Stimulated activated CD4-positive, alpha-beta T cell treated with anti-CD3 and anti-CD28 coated beads, TNF-alpha, amount 100 ng/mL, for 1 hour (primary cell): ENCODE measurements around the gene ULBP3.
A peak's percentile ranks its signal among the peaks of the same experiment; 100 is the strongest.
"Not testable (repeated sequence)": the region's sequence is repeated elsewhere in the genome, so short reads cannot be mapped to it uniquely, and the experiment has no call there.

Experiments used
- DNase-seq, 3 donors: peaks; one replicate each; pipeline ENCODE4 v3.0.0-alpha.2; 2020; ENCODE audit warnings: low read depth in 3 of 3, low spot score in 1 of 3

ULBP3 gene

DNA sequence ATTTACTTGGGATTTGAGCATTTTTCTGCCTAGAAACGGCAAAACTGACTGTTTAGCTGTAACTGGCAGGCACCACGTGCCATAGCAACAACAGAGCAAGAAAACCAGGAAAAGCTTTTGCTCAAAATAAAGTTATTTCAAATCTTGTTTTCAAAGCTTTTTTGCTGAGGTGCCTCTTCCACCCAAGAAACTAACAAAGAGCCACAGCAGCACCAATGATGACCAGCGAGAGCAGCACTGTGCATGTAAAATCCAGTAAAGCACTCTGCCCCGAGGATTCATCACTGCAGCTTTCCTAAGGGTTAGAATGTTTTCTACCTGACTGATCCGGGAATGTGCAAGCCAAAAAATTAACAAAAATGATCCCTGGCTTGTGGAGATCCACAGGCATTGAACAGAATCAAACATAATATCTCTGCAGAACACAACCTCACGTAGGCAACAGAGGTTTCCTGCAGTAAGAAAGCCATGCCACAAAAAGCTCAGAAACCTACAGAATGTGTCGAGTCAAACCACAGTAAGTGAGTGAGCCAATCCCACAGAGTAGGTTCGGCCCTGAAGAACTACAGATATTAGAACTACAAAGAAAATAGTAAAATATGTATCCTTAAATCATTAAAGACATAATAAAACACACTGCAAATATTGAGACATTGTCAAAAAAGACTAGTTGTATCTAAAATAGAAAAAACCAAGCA lies 7.4 kb upstream of the ULBP3 start:
- DNase-seq: no peak

DNA sequence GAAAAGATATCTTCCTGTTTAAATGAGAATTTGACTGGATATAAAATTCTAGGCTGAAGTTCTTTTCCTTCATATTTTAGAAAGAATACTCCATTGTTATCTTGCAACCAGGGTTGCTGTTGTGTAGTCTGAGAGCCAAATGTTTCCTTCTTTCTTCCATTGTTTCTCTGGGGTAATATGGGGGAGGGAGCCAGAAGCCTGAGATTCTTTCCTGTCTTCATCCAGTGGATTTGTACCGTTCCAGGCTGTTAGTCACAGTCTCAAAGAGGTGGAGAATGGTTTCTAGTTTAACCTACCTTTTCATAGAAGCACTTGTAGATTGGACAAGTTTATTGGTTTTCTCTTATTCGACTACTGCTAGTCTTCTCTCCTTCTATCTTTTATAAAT lies 6.1 kb upstream of the ULBP3 start:
- DNase-seq: no peak

DNA sequence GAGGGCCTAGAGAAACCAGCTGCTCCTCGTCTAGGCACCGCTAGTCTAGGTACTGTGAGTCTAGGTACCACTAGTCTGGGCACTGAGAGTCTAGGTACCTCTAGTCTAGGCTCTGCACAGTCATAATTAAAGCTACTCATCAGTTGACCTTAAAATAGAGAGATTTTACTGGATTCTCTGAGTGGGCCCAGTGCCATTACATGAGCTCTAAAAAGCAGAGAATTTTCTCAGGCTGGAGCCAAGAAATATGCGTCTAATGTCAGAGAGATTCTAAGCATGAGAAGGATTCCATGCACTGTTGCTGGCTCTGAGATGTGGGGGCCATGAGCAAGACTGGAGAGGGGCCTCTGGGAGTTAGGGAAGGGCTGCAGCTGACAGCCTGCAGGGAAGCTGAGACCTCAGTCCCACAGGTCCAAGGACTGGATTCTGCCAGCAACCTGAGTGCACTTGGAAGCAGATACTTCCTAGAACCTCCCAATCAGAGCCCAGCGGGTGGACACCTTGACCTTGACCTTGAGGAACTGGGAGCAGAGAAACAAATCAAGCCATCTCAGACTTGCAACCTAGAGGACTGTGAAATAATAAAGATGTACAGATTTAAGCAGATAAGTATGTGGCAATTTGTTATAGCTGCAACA lies 5.6 kb upstream of the ULBP3 start:
- not testable (repeated sequence) for DNase-seq

DNA sequence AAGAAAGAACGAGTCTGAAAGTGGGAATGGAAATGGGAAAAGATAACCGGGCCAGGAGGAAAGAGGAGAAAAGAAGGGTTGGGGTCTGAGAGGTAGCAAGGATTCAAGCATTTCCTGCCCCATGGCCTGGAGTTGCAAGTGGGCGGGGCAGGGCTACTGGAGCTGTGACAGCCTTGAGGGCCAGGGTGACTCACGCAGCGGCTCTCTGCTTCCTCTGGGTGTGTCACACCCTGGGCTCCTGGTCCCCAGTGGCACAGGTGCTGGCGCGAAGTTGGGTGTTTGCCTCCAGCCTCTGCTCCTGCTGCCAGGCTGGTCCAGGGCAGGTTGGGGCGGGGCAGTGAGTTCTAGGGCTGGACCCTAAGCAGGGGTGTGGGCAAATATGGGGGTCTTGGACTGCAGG lies 3.3 kb upstream of the ULBP3 start:
- DNase-seq: peak in 1 of 3 donors; percentile 21

DNA sequence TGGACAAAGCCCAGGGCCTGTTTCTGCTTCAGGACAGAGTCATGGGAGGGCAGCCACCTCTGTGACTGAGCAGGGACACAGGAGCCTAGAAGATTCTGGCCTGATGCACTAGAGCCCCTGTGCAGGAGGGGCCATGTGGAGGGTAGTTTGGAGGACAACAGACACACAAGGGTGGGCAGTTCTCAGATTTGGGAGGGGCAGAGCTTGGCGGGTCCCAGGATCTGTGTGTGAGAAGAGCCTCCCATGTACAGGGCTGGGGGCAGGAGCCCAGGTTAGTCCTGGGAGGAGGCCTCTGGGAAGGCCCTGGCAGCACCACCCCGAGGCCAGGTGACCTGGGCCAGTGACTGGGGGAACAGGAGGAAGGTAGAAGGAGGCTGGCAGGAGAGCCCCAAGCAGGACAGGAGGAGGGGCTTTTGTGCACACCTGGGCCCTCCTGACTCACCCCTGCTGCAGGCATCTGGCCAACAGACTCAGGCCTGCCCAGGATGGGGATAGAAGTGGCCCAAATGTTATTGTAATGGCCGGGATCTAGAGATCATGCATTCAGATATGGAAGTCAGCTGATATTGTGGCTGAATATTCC lies 1.4 kb upstream of the ULBP3 start:
- no peak for DNase-seq

DNA sequence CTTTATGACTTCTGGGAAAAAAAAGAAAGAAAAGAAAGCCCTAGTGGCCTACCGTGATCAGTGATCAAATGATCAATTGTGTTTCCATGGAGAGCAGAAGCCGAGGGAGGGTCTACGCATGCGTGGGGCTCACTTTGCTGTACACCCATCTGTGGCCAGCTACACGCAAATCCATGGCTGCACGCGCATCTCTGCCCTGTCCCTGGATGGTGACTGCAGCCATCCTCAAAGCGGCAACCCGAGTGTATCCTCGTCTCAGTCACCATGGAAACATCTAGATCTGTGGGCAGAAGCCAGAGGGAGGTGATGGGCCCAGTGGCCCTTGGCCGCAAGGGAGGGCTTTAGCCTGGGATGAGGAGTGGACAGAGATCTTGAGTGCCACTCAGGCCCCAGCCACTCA lies 785 bp upstream of the ULBP3 start:
- DNase-seq: no peak

DNA sequence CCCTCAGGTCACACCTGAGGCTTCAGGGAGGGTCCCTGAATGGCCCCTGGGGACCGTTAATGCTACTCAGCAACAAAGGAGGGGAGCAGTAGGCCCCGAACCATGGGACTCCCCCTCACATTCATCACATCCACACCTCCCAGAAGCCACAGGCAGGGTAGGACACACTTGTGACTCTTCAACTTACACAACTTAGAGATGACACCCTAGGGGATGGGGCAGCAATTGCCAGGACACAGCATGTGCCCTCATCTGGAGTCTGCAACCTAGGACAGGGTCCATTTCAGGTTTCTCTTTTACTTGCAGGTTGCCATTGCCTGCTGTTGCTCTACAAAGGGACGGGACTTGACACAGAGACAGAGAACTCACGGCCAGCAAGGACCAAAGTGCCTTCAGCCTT lies 770 bp downstream of the ULBP3 start:
- no peak for DNase-seq

DNA sequence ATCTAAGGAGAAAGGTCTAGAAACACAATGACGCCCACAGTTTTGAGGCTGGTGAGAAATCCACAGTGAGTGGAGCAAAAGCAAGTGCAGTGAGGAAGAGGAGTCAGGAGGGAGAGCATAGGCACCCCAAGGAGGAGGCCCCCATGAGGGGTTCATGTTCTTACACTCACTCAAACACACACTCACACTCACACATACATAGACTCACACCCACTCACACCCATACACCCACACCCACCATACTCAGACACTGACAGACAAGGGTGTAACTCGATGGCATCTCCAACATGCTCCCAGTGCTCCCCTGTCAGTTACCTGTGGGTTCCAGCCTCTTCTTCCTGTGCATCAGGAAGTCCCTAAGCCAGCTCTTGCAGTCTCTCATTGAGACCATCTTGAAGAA lies 3.8 kb downstream of the ULBP3 start:
- no peak for DNase-seq

DNA sequence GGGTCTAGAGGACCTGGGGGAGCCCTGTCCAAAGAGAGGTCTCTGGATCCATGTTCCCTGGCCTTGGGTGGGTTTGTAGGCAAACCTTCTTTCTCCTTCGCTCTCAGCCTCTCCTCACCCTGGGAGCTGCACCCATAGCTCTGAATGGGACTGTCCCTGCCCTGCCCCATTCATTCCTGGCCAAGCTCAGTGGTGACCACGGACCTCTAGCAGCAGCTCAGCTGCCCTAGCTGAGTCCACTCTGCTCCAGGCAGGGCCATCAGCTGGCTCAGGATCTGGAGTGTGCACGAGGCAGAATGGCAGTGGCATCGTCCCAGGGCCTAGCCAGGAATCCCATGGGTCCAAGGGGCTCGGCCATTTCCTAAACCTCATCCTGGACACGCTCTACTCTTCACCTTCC lies 5.3 kb downstream of the ULBP3 start:
- DNase-seq: no peak

DNA sequence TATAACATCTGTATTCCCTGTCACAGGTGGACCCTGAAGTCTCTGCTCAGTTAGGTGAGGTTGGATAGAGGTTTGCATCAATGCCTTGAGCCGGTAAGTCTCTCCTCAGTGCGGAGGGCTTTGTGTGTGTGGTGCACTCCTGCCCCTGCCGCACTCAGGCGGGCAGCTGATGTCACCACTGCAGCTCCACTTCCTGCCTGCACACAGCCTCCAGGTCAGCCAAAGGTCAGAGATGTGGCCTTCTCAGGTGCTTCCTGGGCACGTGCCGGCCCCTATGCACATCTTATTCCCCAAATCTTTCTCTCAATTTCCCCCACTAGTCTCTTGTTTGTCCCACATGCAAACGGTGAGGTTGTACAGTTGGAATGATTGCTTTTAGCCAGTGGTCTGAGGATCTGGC lies 8.9 kb downstream of the ULBP3 start:
- not testable (repeated sequence) for DNase-seq

DNA sequence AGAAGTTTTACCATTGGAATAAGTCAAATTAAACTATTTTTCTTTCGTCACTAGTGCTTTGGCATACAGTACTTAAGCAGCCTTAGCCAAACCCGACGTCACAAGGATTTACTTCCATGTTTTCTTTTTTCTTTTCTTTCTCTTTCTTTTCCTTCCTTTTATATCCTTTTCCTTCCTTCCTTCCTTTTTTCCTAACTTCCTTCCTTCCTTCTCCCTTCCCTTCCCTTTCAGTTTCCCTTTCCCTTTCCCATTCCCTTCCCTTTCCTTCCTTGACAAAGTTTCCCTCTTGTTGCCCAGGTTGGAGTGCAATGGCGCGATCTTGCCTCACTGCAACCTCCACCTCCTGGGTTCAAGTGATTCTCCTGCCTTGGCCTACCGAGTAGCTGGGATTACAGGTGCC lies 9.9 kb downstream of the ULBP3 start:
- no peak for DNase-seq

DNA sequence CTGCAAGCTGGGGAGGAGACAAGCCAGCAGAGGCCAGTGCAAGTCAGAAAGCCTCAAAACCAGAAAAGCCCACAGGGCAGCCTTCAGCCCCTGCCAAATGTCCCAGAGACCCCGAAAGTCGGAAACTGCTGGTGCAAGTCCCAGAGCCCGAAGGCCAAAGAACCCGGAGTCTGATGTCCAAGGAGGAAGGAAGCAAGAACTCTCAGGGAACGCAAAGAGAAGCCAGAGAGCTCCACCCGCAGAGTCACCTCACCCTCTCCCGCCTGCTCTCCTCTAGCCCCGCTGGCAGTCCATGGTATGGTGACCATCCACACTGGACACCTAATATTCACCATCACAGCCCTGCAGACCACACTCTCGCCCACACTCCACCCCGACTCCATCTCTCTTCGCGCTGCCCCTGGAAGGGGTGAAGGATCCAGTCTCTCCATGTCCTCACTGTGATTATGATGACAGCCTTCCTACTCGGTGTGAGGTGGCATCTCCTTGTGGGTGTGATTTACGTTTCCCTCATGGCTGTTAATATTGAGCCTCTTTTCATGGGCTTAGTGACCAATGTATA lies 10.6 kb downstream of the ULBP3 start:
- DNase-seq: no peak

DNA sequence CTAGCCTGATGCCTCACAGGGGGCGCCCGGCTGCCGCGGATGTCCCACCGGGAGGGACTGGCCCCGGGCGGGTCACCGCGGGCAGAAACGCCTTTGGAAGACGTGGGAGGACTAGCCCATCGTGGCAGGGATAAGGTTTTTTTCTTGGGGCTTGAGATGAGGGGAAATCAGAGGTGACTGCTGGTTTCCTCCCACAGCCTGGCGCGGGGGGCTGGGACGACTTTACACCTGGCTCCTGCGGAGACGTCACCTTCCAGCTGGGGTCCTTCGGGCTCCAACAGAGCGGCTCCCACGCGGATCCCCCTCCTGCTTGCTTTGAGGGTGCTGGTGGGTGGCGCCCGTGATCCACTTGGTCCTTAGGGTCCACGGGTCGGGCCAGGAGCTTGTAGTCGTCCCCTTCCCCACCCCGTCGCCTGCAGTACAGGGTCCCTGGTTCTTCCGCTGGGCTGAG lies 11.4 kb downstream of the ULBP3 start:
- DNase-seq: no peak

DNA sequence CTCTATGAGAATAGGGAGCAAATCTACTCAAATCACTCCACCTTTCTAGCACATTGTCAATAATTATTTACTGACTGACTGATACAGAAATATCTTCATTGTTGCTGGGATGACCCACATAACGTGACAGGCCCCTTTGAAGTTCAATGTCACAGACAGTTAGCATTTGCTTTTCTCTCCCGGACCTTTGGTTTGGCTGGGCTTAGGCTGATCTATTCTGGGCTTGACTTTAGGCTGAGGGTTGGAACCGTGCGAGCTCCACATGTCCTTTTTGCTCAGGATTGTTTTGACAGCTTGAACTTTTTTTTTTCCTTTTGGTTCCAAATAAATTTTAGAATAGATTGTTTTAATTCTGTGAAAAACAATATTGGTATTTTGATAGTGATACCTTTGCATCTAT lies 12.0 kb downstream of the ULBP3 start:
- DNase-seq: no peak

DNA sequence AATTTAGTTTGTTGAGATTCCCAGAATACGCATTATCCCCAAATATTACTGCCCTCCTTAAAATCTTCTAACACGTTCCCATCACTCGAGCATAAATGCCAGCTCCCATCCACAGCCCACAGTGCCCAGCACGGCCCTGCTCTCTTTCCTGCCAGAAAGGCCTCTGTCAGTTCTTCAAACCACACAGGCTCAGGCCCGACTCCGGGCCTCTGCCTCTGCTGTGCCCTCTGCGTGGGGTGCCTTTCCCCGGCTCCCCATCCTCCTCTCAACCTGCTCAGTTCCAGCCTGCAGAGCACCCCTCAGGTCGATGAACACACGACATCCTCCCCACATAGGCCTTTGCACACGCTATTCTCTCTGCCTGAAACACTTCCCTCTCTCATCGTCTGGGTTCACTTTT lies 12.8 kb downstream of the ULBP3 start:
- no peak for DNase-seq

DNA sequence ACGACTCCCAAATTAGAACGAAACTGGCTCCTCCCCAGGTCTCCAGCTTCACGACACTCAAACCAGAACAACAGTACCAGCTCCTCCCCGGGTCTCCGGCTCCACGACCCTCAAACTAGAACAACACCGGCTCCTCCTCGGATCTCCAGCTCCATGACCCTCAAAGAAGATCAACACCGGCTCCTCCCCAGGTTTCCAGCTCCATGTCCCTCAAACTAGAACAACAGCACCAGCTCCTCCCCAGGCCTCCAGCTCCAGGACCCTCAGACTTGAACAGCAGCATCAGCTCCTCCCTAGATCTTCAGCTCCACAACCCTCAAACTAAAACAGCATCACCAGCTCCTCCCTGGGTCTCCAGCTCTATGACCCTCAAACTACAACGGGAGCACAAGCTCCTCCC lies 13.8 kb downstream of the ULBP3 start:
- DNase-seq: no peak

DNA sequence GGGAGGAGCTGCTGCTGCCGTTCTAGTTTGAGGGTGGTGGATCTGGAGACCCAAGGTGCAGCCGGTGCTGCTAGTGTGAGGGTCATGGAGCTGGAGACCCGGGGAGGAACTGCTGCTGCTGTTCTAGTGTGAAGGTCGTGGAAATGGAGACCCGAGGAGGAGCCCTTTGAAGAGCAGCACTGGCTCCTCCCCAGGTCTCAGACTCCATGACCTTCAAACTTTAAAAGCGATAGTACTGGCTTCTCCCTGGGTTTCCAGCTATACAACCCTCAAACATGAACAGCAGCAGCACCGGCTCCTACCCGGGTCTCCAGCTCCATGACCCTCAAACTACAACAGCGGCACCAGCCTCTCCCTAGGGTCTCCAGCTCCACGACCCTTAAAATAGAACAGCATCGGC lies 15.5 kb downstream of the ULBP3 start:
- DNase-seq: no peak

DNA sequence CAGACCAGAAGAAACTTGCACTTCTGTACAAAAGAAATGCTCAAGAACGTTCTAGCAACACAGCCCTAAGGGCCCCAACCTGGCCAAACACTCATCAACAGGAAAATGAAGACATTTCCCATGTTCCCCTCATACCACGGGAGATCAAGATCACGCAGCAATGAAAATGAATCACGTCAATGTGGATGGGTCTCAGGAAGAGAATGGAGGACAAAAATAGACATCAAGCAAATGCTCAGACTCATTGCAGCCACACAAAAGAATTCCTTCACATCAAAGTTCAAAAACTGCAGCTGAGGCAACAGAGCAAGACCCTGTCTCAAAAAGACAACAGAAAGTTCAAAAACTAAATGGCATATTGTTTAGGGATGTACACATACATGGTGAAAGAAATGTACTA lies 18.1 kb downstream of the ULBP3 start:
- no peak for DNase-seq

DNA sequence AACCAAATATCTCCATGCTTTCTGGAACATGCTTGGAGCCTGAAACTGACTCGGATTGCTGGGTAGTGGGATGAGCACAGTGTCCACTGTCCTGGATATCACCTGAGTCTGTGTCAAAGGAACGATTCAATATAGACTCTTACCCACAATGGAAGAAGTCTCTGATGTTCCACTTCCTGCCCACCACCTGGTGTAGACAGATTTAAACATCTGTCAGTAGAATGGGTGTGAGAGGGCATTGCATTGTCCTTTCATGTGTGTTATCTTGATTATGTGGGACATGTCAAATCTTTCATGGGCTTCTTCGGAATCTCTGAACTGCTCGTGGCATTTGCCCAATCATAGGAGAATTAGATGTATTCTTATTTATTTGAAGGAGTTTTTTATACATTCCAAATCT lies 20.8 kb downstream of the ULBP3 start:
- DNase-seq: no peak

DNA sequence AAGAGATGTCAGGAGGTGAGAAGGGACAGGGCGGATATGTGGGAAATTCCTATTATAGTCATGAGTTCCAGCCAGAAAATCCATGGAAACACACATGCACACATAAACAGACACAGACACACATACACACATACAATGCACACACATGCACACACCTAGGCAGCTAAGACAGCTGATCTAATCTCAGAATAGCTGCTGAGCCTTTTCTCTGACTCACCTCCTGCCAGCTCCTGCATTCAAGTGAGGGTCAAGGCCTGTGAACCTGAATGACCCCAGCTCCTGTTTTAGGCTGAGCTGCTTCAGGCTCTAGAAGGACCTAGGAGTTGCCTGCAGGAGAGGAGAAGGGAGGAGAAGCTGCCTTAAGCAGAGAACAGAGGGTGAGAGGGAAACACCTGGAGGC lies 22.0 kb downstream of the ULBP3 start:
- DNase-seq: no peak

DNA sequence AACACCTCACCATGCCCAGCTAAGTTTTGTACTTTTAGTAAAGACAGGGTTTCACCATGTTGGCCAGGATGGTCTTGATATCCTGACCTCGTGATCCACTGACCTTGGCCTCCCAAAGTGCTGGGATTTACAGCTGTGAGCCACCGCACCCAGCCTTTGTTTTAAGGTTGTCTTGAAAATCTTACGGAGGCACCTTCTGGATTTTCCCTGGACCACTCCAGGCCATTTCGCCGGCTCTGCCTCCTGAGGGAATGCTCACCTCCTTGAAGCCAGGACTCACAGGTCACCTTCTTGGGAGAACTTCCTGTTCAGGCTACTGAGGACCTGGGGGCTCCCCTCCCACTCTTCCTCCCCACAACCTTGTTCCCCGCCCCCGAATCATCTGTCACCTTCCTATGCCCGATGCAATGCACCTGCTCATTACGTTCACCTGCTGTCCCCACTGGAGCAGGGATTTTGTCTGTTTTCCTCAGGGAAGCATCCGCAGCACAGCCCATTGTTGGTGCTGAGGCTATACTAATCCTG lies 24.2 kb downstream of the ULBP3 start:
- no peak for DNase-seq
